IgD-negative memory B cell (primary cell): Measurements from ENCODE around the gene MADD. TPM values are rescaled to one million over a fixed set of nuclear protein-coding genes. Genes with fewer than 3 reads are reported as not detected.
A peak's percentile ranks its signal among the peaks of the same experiment; 100 is the strongest.
"Not testable (repeated sequence)": the region's sequence is repeated elsewhere in the genome, so short reads cannot be mapped to it uniquely, and the experiment has no call there.

Source experiments
- H3K27ac Mint-ChIP-seq, 3 donors: one replicate each; pipeline ENCODE4 v1.8.0; 2020 to 2022; ENCODE audit warnings: mild to moderate bottlenecking in 3 of 3, mixed read lengths in 3 of 3, moderate library complexity in 1 of 3
- H3K27me3 Mint-ChIP-seq: one replicate; pipeline ENCODE4 v1.8.0; 2021; ENCODE audit warnings: mixed read lengths
- H3K36me3 Mint-ChIP-seq: one replicate; pipeline ENCODE4 v1.8.0; 2020; ENCODE audit warnings: mild to moderate bottlenecking, mixed read lengths
- H3K4me1 Mint-ChIP-seq, 3 donors: one replicate each; pipeline ENCODE4 v1.8.0; 2020 to 2022; ENCODE audit warnings: mixed read lengths in 3 of 3, mild to moderate bottlenecking in 1 of 3
- H3K4me3 Mint-ChIP-seq, 4 donors: one replicate each; pipeline ENCODE4 v1.8.0; 2020 to 2022; ENCODE audit warnings: mild to moderate bottlenecking in 4 of 4, mixed read lengths in 4 of 4, moderate library complexity in 3 of 4
- H3K9me3 Mint-ChIP-seq, 3 donors: one replicate each; pipeline ENCODE4 v1.8.0; 2020 to 2021; ENCODE audit warnings: mixed read lengths in 3 of 3, mild to moderate bottlenecking in 1 of 3
- polyA plus RNA-seq: library from polyadenylated mRNA; unstranded; fragments of 300-500 nt; fragmentation: Illumina TruSeq; gene quantifications from one replicate; pipeline ENCODE4 v1.2.3, GENCODE V29; 2021

Gene MADD
- polyA plus RNA-seq, 1 donor from 2014 or later = 17.5 TPM

DNA sequence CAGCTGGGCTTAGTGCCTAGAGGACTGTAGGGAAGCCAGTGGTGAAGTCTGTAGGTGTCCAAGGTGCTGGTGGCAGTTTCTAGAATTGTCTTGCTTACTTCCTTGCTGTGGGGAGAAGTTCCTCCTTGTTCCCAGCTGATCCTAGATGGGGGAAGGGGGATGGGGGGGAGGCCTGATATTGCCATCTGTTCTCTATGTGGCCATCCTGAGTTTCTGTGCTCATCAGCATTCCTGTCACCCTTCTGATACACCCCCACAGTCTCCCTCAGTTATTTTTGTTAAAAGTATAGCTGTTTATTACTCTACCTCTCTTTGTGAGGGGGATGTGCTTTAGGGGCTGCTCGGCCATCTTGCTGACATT is 36.5 kb downstream of the MADD start:
- peaks cover 4 to 10% (median 10%) of the 10 kb centered on the region in 3 donors for H3K9me3 Mint-ChIP-seq
- no peaks in the 10 kb centered on the region for H3K27me3 Mint-ChIP-seq
- H3K27ac Mint-ChIP-seq = peak overlapping the region in 1 of 3 donors; percentile 27
- no peak overlapping the region for H3K4me3 Mint-ChIP-seq
- peaks cover 0 to 2% (median 0%) of the 10 kb centered on the region in 3 donors for H3K4me1 Mint-ChIP-seq
- peaks cover 17% of the 10 kb centered on the region for H3K36me3 Mint-ChIP-seq

DNA sequence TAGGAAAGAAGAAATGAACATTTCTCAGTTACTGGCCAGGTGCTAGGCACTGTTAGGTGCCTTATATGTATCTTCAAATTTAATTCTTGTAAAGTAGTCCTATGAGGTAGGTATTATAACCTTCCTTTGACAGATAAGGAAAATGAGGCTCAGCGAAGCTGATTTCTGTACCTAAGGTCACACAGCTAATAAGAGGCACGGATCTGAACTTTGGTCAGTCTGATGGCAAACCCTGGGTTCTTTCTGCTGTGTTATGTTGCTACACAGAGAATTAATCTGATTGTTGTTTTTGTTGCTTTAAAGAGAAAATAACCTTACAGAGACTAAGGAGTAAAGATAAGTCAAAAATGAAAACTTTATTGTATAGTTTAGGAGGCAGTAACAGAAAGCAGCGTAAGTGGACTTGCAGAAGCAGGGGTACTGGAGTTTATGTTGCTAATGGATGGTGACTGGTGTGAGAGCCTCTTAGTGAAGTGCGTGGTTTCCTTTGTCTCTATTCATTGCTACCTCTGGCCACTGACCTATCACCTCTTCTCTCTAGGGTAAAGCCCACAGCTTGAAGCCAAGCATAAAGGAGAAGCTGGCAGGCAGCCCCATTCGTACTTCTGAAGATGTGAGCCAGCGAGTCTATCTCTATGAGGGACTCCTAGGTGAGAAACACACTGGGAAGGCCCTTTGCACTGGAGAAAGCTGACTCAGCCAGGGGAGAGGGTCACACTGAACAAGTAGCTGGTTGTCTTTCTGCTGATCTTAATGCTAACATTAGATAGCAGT is 38.3 kb downstream of the MADD start:
- no peak overlapping the region for H3K4me3 Mint-ChIP-seq

DNA sequence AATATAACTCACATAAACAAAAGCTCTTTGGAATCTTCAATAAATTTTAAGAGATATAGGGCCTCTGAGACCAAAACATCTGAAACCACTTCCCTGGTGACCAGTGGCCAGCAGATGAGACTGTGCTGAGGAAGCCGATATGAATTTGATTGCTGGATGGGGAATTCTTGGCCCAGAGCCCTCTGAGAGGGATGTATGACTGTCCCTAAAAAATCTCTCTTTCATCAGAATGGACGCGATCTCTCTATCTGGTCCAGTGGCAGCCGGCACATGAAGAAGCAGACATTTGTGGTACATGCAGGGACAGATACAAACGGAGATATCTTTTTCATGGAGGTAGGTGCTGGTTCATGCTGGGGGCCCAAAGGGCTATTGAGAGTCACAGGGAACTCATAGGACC is 45.1 kb downstream of the MADD start:
- no peak overlapping the region for H3K27ac Mint-ChIP-seq
- no peaks in the 10 kb centered on the region for H3K36me3 Mint-ChIP-seq
- H3K4me1 Mint-ChIP-seq = peaks cover 7 to 14% (median 11%) of the 10 kb centered on the region in 3 donors
- H3K9me3 Mint-ChIP-seq = no peaks in the 10 kb centered on the region
- H3K27me3 Mint-ChIP-seq = no peaks in the 10 kb centered on the region
- H3K4me3 Mint-ChIP-seq = peak overlapping the region in 1 of 4 donors; percentile 3

More for the DNA sequence above, 38.3 kb downstream of the MADD start:
- H3K27me3 Mint-ChIP-seq = no peaks in the 10 kb centered on the region
- peaks cover 8% of the 10 kb centered on the region for H3K36me3 Mint-ChIP-seq
- H3K27ac Mint-ChIP-seq = no peak overlapping the region
- peaks cover 0 to 4% (median 0%) of the 10 kb centered on the region in 3 donors for H3K9me3 Mint-ChIP-seq
- no peaks in the 10 kb centered on the region for H3K4me1 Mint-ChIP-seq

DNA sequence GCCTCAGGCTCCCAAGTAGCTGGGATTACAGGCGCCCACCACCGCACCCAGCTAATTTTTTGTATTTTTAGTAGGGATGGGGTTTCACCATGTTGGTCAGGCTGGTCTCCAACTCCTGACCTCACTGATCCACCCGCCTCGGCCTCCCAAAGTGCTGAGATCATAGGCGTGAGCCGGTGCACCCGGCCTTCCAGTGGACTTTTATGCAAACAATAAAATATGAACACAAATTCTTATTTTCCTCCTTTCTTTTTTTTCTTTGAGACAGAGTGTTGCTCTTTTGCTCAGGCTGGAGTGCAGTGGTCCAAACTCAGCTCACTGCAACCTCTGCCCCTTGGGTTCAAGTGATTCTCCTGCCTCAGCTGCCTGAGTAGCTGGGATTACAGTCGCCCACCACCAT is 46.6 kb downstream of the MADD start:
- H3K36me3 Mint-ChIP-seq = not testable (repeated sequence)

DNA sequence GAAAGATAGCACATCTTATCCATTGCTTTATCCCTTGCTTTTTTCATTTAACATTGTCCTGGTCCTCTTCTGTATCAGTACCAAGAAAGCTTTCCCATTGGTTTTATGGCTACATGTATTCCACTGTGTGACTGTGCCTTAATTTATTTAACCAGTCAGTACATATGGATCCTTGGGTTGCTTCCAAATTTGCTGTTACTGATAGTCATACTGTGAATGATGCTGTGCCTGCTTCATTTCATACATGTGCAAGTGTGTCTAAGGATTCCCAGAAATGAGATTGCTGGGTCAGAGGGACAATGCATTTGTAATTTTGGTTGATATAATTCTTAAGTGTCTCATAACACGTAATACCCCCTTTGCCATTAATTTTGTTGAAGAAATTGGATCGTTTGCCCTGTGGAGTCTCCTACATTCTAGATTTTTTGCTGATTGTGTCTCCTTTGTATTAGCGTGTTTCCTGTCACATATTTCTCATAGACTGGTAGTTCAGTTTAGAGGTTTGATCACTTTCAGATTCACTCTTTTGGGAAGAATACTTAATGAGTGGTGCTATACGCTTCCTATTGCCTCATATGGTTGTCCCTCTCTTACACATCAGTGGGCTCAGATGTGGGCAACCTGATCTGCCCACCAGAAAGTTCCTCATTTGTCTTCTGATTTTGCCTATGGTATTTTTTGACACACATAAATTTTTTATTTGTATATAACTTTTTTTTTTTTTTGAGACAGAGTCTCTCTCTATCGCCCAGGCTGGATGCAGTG is 47.3 kb downstream of the MADD start:
- Mint-ChIP-seq H3K27ac (peak overlapping the region in 2 of 3 donors; percentile 1 to 36), H3K36me3 (no peaks in the 10 kb centered on the region), H3K27me3 (no peaks in the 10 kb centered on the region), H3K4me3 (peak overlapping the region in 2 of 4 donors; percentile 9 to 23), H3K9me3 (no peaks in the 10 kb centered on the region), H3K4me1 (peaks cover 7 to 14% (median 11%) of the 10 kb centered on the region in 3 donors)

More for the DNA sequence above, 46.6 kb downstream of the MADD start:
- not testable (repeated sequence) for H3K9me3 Mint-ChIP-seq, H3K27me3 Mint-ChIP-seq, H3K4me3 Mint-ChIP-seq, H3K27ac Mint-ChIP-seq
- peaks cover 7 to 14% (median 11%) of the 10 kb centered on the region in 3 donors for H3K4me1 Mint-ChIP-seq

DNA sequence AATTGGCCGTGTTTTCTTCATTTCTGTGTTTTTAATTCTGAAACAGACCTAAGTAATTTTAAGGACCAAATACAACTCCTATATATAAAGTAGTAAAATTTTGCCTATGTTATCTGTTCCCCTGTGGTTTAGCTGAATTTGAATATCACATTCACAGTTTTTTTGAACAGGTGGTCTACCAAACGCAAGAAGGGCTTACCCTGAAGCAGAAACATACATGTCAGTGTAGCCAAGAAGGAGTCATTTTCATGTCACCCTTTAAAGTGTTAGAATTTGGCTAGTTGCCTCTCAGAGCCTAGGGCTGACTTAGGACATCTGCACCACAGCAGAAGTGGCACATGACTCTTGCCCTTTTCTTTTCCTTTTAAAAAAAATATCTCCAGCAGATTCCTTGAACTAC is 48.2 kb downstream of the MADD start:
- Mint-ChIP-seq H3K4me1 (peaks cover 7 to 14% (median 11%) of the 10 kb centered on the region in 3 donors), H3K36me3 (no peaks in the 10 kb centered on the region), H3K4me3 (peak overlapping the region in 2 of 4 donors; percentile 54 to 71), H3K27ac (peak overlapping the region in 1 of 3 donors; percentile 39), H3K27me3 (no peaks in the 10 kb centered on the region), H3K9me3 (no peaks in the 10 kb centered on the region)

DNA sequence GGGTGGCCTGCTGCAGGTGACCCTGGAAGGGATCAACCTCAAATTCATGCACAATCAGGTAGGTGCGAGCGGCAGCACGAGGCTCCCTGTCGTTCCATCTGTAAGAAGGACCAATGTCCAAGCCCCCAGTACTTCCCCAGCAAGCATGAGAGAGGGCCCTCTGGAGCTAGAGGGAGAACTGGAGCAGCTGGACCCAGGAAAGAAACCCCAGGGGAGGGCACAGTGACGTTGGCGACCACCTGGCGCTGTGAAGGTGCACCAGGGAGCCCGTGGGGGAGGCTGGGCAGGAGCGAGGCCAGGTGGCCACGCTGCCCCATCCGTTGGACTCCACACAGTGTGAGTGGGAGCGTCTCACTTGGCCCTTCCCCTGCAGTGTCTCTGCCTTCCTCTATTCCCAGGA is 54.6 kb downstream of the MADD start:
- no peaks in the 10 kb centered on the region for H3K27me3 Mint-ChIP-seq
- peaks cover 4% of the 10 kb centered on the region for H3K36me3 Mint-ChIP-seq
- H3K4me1 Mint-ChIP-seq = peaks cover 8 to 13% (median 12%) of the 10 kb centered on the region in 3 donors
- H3K27ac Mint-ChIP-seq = no peak overlapping the region
- H3K9me3 Mint-ChIP-seq = no peaks in the 10 kb centered on the region
- no peak overlapping the region for H3K4me3 Mint-ChIP-seq

DNA sequence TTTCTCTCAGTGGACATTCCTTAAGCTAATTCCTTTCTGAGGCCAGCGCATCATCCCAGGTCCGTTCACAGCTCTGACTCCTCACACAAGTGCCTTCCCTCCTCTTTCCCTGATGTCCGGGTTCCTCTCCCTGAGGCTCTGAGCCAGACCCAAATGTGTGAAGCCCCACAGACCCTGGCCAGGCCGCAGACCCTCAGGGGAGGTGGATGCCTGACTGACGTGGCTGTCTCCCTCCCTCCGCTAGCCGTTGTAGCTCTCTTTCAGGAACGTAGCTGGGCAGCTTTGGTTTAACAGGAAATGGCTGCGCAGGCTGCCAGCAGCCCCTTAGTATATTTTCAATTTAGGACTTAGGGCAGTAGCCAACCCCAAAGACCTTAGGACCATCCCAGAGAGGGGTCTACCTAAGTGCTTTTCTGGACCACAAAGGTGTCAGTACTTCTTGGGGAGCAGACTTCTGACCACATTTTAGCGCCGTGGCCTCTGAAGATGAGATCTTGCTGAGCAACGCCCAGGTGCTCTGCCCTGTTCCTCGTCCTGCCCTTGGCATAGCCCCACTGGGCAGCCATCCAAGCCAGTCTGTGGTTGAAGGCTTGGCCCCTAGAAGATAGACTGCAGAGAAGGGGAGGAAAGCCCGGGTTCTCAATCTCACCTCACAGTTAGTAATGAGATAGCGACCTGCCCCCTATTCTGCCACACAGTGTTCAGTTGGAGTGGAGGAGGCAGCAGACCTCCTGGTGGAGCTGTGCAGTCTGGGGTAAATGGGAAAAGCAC is 55.5 kb downstream of the MADD start:
- peaks cover 8 to 16% (median 12%) of the 10 kb centered on the region in 3 donors for H3K4me1 Mint-ChIP-seq
- H3K4me3 Mint-ChIP-seq = no peak overlapping the region
- peaks cover 4% of the 10 kb centered on the region for H3K36me3 Mint-ChIP-seq
- no peaks in the 10 kb centered on the region for H3K9me3 Mint-ChIP-seq
- no peak overlapping the region for H3K27ac Mint-ChIP-seq
- no peaks in the 10 kb centered on the region for H3K27me3 Mint-ChIP-seq

DNA sequence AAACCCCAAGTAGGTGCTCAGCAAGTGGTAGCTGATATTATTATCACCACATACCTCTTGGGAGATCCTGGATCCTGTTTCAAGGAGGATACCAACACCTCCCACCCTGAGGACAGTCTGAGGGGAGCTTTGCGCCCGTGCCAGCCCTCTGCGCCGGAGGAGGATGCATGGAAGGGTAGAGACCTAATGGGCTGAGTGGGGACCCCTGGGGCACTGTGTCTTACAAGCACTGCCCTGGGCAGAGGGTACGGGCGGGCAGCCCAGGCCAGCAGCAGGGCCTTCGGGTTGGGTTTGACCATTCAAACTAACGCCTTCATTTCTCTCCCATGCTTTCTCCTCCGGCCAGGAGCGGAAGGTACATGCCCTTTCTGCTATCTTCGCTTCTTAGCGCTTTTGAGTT is 56.3 kb downstream of the MADD start:
- peaks cover 8 to 16% (median 12%) of the 10 kb centered on the region in 3 donors for H3K4me1 Mint-ChIP-seq
- H3K9me3 Mint-ChIP-seq = no peaks in the 10 kb centered on the region

DNA sequence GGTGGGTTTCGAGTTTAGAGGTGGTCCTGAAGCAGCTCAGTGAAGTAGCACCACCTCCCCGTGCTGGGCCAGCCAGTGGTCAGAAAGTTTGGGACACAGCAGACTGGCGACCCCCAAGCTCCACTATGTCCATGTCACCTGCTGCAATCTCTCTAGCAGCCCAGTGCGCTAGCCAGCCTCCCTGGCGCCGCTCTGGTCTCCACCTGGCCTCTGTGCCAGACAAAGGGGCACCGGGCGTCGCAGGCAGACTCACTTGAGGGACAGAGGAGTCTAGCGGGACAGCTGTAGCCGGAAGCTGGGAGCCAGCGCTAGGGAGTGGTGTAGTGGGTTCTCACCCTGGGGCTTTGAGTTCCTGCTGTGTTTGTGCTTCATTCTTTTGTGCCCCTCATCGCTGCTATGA is 57.1 kb downstream of the MADD start:
- Mint-ChIP-seq H3K9me3 (no peaks in the 10 kb centered on the region), H3K27ac (peak overlapping the region in 1 of 3 donors; percentile 9), H3K4me3 (no peak overlapping the region), H3K27me3 (no peaks in the 10 kb centered on the region), H3K36me3 (peaks cover 4% of the 10 kb centered on the region), H3K4me1 (peaks cover 8 to 16% (median 12%) of the 10 kb centered on the region in 3 donors)

More for the DNA sequence above, 56.3 kb downstream of the MADD start:
- Mint-ChIP-seq H3K27me3 (no peaks in the 10 kb centered on the region), H3K4me3 (no peak overlapping the region), H3K27ac (peak overlapping the region in 2 of 3 donors; percentile 9 to 32), H3K36me3 (peaks cover 4% of the 10 kb centered on the region)

DNA sequence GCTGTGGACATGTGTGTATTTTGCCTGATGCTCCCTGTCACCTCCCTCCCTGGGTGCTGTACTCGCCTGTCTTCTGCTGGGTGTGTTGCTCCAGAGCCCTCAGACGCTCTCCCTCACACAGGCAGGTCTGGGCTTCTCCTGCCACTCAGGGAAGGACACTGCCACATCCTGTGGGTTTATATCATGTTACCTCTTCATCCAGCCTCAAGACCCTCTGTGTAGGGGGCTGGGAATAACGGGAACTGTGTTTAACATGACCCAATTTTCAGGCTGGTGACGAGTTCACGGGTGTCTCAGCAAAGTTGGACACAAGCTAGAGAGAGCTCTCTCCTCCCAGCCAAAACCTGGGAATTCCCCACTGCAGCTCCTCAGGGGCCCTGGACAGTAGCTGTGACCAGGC is 58.0 kb downstream of the MADD start:
- Mint-ChIP-seq H3K36me3 (peaks cover 4% of the 10 kb centered on the region), H3K27ac (peak overlapping the region in 1 of 3 donors; percentile 49), H3K9me3 (no peaks in the 10 kb centered on the region), H3K4me3 (peak overlapping the region in 1 of 4 donors; percentile 75), H3K4me1 (peaks cover 8 to 16% (median 12%) of the 10 kb centered on the region in 3 donors), H3K27me3 (no peaks in the 10 kb centered on the region)

DNA sequence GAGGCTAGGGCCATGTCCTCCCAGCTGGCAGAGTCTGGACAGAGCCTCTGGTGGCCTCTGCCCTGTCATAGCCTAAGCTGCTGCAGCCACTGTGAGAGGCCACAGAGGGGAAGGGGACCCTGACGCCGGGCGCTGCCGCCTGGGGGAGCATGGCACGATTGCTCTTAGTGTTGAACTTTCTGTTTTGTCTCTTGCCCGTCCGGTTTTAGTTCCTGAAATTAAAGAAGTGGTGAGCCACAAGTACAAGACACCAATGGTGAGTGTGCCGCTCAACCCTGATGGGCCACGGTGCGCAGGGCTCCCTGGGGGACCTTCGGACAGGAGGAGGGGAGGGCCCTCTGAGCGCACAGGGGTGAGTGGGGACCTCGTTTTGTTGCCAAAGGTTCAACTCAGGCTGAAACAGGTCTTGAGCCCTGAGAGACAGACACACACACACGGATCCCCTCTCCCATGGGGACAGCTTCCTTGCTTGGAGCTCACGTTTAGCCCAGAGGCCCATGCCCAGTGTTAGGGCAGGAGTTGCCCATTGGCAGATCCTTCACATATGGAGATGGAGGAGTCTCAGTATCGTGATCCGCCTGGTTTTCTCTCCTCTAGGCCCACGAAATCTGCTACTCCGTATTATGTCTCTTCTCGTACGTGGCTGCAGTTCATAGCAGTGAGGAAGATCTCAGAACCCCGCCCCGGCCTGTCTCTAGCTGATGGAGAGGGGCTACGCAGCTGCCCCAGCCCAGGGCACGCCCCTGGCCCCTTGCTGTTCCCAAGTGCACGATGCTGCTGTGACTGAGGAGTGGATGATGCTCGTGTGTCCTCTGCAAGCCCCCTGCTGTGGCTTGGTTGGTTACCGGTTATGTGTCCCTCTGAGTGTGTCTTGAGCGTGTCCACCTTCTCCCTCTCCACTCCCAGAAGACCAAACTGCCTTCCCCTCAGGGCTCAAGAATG is 58.8 kb downstream of the MADD start:
- Mint-ChIP-seq H3K4me3 (peak overlapping the region in 2 of 4 donors; percentile 68 to 75), H3K36me3 (peaks cover 4% of the 10 kb centered on the region), H3K27me3 (no peaks in the 10 kb centered on the region), H3K9me3 (no peaks in the 10 kb centered on the region), H3K27ac (peak overlapping the region; percentile 49 to 86 (median 69)), H3K4me1 (peaks cover 8 to 16% (median 12%) of the 10 kb centered on the region in 3 donors)

DNA sequence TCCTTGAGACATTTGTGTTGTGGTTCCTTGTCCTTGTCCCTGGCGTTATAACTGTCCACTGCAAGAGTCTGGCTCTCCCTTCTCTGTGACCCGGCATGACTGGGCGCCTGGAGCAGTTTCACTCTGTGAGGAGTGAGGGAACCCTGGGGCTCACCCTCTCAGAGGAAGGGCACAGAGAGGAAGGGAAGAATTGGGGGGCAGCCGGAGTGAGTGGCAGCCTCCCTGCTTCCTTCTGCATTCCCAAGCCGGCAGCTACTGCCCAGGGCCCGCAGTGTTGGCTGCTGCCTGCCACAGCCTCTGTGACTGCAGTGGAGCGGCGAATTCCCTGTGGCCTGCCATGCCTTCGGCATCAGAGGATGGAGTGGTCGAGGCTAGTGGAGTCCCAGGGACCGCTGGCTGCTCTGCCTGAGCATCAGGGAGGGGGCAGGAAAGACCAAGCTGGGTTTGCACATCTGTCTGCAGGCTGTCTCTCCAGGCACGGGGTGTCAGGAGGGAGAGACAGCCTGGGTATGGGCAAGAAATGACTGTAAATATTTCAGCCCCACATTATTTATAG is 59.6 kb downstream of the MADD start:
- Mint-ChIP-seq H3K4me1 (peaks cover 8 to 16% (median 12%) of the 10 kb centered on the region in 3 donors), H3K36me3 (peaks cover 4% of the 10 kb centered on the region), H3K9me3 (no peaks in the 10 kb centered on the region), H3K27me3 (no peaks in the 10 kb centered on the region), H3K4me3 (peak overlapping the region in 1 of 4 donors; percentile 57), H3K27ac (no peak overlapping the region)
